Calu3 (cell line): ENCODE results near the gene ERC2. TPM values are rescaled to one million over a fixed set of nuclear protein-coding genes. Genes with fewer than 3 reads are reported as not detected.

ENCODE experiments used
- BruUV-seq: library from RNA; stranded (reverse); fragments of 400-500 nt; replicated peaks from 2 replicates; lab custom pipeline; 2021; lab: Mats Ljungman, UMichigan
- CTCF ChIA-PET: fragments of 300-600 bp; sonication (Branson Sonifier 250); formaldehyde crosslinking; loops from one replicate; lab custom pipeline; 2022; ENCODE audit warnings: antibody characterized with exemption; lab: Charles Lee
- DNase-seq: peaks from one replicate; pipeline ENCODE4 v3.0.0; 2022
- H3K27ac Mint-ChIP-seq: one replicate; pipeline ENCODE4 v1.8.0; 2022; ENCODE audit warnings: mixed read lengths; ENCODE audit not compliant: unreplicated experiment
- H3K27me3 Mint-ChIP-seq: one replicate; pipeline ENCODE4 v1.8.0; 2022; ENCODE audit warnings: mixed read lengths; ENCODE audit not compliant: unreplicated experiment
- H3K36me3 Mint-ChIP-seq: one replicate; pipeline ENCODE4 v1.8.0; 2022; ENCODE audit warnings: mild to moderate bottlenecking, moderate library complexity, mixed read lengths; ENCODE audit not compliant: insufficient read depth, unreplicated experiment
- H3K4me1 Mint-ChIP-seq: one replicate; pipeline ENCODE4 v1.8.0; 2022; ENCODE audit warnings: mild to moderate bottlenecking, low read depth, mixed read lengths; ENCODE audit not compliant: unreplicated experiment
- H3K4me3 Mint-ChIP-seq: one replicate; pipeline ENCODE4 v1.8.0; 2022; ENCODE audit warnings: mild to moderate bottlenecking, low read depth, moderate library complexity, mixed read lengths; ENCODE audit not compliant: unreplicated experiment
- H3K9me3 Mint-ChIP-seq: one replicate; pipeline ENCODE4 v1.8.0; 2022; ENCODE audit warnings: low read depth, mixed read lengths; ENCODE audit not compliant: unreplicated experiment
- CTCF ChIP-seq: fragments of 200-600 bp; IDR thresholded peaks from one replicate; pipeline ENCODE4 v1.8.0; 2022; ENCODE audit warnings: antibody characterized with exemption; ENCODE audit not compliant: unreplicated experiment
- intact Hi-C: fragments of 100-400 bp; cut with micrococcal nuclease; formaldehyde crosslinking; loops from one replicate; pipeline ENCODE4 v1.10.0; 2022; ENCODE audit not compliant: unreplicated experiment
- total RNA-seq: library from RNA; stranded (reverse); gene quantifications from 2 replicates; pipeline ENCODE4 v1.2.3, GENCODE V29; 2022

The ERC2 gene
- total RNA-seq, 1 experiment from 2014 or later, result 0.73 TPM

GRCh38 chr3:55617385-55617784 lies 850.9 kb downstream of the ERC2 start:
- Mint-ChIP-seq H3K4me3 (no peak overlapping the region), H3K9me3 (peaks cover 3% of the 10 kb centered on the region), H3K4me1 (no peaks in the 10 kb centered on the region), H3K27ac (no peak overlapping the region), H3K36me3 (no peaks in the 10 kb centered on the region), H3K27me3 (peaks cover 14% of the 10 kb centered on the region)
- no TSS peak for BruUV-seq
- intact Hi-C loops, result no loop called here
- CTCF ChIA-PET, result no interaction called here
- no peak for DNase-seq
- no peak for TF ChIP-seq CTCF

- Mint-ChIP-seq H3K4me3 (no peak overlapping the region), H3K36me3 (no peaks in the 10 kb centered on the region), H3K9me3 (peaks cover 3% of the 10 kb centered on the region), H3K27ac (no peak overlapping the region), H3K27me3 (peaks cover 14% of the 10 kb centered on the region), H3K4me1 (no peaks in the 10 kb centered on the region)
- no peak for DNase-seq
- intact Hi-C loops, result no loop called here
- no TSS peak for BruUV-seq
- CTCF ChIA-PET, result no interaction called here
- TF ChIP-seq CTCF, result no peak
Observed at GRCh38 chr3:55616803-55617202, 851.5 kb downstream of the ERC2 start.

- Mint-ChIP-seq H3K27me3 (peaks cover 5% of the 10 kb centered on the region), H3K9me3 (no peaks in the 10 kb centered on the region), H3K36me3 (no peaks in the 10 kb centered on the region), H3K27ac (no peak overlapping the region), H3K4me3 (no peak overlapping the region), H3K4me1 (no peaks in the 10 kb centered on the region)
- no peak for DNase-seq
- no TSS peak for BruUV-seq
- intact Hi-C loops, result no loop called here
- CTCF ChIA-PET, result interaction anchor here (0.6 kb wide), 1 partner anchor 60 kb away, joined by 3 read pairs; no protein-coding TSS in a partner anchor
- no peak for TF ChIP-seq CTCF
Observed at GRCh38 chr3:55615694-55616295, 852.5 kb downstream of the ERC2 start.

- CTCF ChIA-PET, result no interaction called here
- intact Hi-C loops, result no loop called here
- Mint-ChIP-seq H3K9me3 (no peaks in the 10 kb centered on the region), H3K4me1 (no peaks in the 10 kb centered on the region), H3K36me3 (no peaks in the 10 kb centered on the region), H3K4me3 (no peak overlapping the region), H3K27me3 (no peaks in the 10 kb centered on the region), H3K27ac (no peak overlapping the region)
- no TSS peak for BruUV-seq
- TF ChIP-seq CTCF, result no peak
- DNase-seq, result no peak
Observed at GRCh38 chr3:55615039-55615693, 853.1 kb downstream of the ERC2 start.
